GM21717 (cell line): ENCODE results near the gene MGAT2.
"Not testable (repeated sequence)": the region's sequence is repeated elsewhere in the genome, so short reads cannot be mapped to it uniquely, and the experiment has no call there.

Experiments
- ATAC-seq: cut with Tn5 transposase; IDR thresholded peaks from one replicate; pipeline ENCODE4 v1.9.1; 2021; ENCODE audit warnings: mild to moderate bottlenecking, moderate library complexity; ENCODE audit not compliant: unreplicated experiment

The MGAT2 gene

GRCh38 chr14:49612251-49612650 is 8.3 kb upstream of the MGAT2 start:
- ATAC-seq, result no peak

GRCh38 chr14:49612671-49613070 is 7.9 kb upstream of the MGAT2 start:
- no peak for ATAC-seq

- ATAC-seq, result no peak
These were observed 6.4 kb upstream of the MGAT2 start for GRCh38 chr14:49614196-49614595.

DNA sequence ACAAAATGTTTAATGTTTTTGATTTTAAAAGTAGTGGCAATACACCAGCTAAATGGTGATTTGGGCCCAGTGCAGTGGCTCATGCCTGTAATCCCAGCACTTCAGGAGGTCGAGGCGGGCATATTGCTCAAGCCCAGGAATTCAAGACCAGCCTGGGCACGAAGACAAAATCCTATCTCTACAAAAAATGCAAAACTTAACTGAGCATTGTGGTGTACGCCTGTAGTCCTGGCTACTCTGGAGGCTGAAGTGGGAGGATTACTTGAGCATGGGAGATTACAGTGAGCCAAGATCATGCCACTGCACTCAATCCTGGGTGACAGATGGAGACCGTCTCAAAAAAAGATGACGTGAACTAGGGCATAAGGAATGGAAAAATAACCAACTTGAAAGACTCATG is 4.8 kb upstream of the MGAT2 start:
- ATAC-seq, result no peak

DNA sequence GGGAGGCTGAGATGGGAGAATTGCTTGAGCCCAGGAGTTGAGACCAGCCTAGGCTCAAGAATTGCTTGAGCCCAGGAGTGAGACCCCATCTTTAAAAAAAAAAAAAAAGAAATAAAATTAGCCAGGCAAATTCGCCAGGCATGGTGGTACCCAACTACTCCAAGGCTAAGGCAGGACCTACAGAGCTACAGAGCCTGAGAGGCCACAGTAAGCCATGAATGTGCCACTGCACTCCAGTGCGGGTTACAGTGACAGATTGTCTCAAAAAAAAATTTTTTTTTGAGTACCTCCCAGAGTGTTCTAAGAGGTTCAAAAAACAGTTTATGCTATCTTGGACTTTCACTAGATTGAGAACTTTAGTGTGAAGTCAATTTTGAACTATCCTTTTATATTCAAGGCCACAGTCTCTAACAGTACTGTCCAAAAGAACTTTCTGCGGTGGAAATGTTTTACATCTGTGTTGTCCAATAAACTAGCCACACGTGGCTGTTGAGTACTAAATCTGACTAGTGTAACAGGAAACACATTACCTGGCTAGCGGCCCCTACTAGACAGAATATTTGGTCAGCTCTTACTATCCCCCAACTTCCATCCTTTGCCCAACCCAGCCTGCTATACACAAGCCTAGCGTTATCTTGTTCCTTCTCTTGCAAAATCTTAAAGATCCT is 2.6 kb upstream of the MGAT2 start:
- no peak for ATAC-seq

- ATAC-seq, result not testable (repeated sequence)
These were observed 1.3 kb upstream of the MGAT2 start for GRCh38 chr14:49619273-49619672.

- no peak for ATAC-seq
These were observed 869 bp upstream of the MGAT2 start for GRCh38 chr14:49619730-49620129.

GRCh38 chr14:49621114-49621881 is 699 bp downstream of the MGAT2 start:
- peak; percentile 23 for ATAC-seq

- no peak for ATAC-seq
These were observed 1.5 kb downstream of the MGAT2 start for GRCh38 chr14:49622022-49622607.

DNA sequence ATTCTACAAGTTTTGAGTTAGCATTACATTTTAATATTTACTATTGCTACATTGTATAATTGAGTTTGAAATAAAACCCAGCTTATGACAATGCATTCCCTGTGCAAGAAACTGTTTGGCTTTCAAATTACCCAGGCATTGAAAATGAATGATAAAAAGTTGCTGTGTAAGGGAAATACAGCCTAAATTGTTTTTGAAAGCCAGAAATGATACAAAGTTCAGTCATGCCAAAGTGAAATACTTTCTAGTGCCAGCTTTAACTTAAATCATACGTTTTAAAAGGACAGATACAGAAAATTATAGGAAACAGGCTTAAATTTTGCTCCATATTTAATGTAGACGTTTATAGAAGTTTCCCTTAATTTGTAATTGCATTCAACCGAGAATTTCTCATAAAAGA is 2.8 kb downstream of the MGAT2 start:
- no peak for ATAC-seq

DNA sequence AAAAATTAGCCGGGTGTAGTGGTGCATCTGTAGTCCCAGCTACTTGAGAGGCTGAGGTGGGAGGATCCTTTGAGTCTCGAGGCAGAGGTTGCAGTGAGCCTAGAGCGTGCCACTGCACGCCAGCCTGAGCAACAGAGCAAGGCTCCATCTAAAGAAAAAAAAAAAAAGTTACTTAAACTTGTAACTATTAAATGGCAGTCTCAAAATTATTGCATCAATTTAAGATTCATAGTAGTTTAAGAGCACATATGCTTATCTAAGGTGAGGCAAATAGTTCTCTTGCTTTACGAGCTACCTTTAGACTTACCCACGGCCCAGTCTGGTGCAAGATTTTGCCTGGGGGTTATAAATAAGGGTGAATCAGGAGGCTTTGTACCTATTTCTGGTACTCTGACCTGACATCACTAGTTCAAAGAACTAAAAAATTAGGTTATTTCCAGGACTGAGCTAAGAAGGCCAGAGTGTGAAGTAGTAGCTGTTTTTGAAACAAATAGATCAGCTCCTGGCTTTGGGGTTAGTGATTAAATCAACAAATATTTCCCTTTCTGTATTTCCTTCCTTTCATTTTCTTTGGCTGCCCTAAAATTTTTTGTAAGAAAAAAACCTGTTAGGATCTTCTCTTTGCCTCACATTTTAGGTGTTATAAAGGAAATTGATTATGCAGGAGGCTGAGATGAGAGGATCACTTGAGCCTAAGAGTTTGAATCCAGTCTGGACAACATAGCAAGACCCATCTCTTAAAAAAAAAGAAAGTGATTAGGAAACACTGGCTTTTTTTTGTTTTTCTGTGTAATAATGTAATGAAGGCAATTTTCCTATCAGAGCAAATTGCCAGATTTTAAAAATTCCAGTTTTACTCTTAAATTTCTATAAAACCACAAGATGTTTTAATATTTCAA is 3.6 kb downstream of the MGAT2 start:
- ATAC-seq, result no peak

DNA sequence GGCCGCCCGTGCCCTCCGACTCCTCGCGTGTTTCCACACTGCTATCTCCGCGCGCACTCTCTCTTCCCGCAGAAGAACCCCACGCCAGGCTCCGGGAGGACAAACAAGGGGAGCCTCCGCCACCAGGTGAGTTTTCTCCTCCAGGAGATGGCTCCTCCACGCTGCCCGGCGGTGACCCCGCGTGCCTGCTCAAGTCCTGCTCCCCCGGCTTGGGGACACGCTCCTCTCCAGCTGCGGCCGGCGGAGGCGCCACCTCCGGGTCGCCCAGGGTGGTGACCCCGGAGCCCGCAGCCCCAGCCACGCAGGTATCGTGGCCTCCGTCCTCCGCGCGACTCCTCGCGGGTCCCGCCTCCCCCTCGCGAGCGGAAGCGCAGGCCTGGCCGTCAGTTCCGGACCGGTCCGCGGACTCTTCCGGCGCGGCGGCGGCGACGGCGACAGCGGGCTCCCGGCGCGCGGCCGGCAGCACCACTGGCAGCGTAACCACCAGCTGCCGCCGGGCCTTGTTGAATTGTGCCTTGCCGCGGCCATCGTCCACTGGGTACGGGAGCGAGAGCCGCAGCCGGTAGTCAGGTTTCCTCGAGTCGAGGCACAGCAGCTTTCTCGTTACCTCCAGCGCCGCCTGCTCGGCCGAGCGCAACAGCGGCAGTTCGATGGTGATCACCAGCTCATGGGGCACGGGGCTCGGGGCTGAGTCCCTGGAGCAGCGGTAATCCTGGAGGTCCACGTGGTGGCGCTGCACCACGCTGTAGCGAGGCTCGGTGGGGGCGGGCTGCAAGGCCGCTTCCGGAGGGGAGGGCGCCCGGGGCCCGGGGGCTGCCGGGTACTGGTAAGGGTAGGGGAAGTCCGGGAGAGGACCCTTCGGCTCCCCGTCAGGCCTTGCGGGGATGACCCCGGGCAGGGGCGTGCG is 13.3 kb downstream of the MGAT2 start:
- peak; percentile 83 for ATAC-seq

DNA sequence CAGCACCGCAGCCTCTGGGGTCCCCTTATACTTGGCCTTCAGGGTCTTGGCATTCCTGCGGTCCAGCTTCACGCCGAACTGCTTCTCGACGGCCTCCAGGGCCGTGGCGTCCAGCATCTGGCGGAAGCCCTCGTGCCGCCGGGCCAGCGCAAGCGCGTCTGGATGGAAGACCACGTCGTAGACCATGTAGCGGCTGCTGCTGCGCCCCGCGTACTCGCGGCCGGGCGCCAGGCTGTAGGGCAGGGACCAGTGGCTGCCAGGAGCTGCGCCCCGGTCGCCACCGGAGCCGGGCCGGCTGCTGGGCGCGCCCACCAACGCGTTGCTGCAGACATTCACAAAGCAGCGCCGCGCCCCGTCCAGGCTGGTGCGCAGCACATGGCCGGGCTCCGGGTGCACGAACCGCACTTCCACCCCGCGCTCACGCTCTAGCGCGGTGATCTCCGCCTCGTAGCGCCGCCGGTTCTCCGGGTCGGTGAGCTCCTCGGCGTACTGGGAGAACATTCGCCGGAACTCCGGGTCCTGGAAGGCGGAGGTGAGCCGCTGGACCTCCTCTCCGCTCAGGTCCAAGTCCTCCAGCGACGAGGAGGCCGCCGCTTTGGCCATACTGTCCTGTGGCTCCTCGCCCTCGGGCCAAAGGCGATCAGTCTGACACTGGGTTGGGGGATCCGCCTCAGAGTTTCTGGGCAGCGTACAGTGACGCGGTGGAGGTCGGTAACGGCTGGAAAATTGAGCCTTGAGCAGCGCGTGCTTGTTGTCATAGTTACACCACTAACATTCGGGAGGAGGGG is 14.1 kb downstream of the MGAT2 start, which contains the start of gene DNAAF2:
Gene DNAAF2, minus strand, starts transcription at position 698 of the 788 bp plus-strand sequence. Its CDS starts 95 bp downstream, at position 603.
- peak; percentile 31 for ATAC-seq

DNA sequence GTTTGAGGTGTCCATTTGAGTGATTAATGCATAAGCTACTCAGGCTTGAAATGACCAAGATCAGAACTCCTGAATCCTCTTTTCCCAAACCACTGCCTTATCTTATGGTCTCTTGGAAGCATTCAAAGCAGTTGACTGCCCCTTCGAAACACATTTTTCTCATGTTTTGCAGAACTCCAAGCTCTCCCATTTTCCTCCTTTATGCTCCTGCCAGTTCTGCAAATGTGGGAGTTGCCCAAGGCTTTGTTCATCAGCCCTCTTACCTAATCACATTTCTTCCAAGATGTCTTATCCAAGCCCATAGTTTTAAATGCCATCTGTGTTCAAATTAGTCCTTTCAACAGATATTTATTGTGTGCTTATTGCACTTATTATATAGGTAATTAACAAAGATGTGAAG is 16.3 kb downstream of the MGAT2 start:
- ATAC-seq, result no peak

DNA sequence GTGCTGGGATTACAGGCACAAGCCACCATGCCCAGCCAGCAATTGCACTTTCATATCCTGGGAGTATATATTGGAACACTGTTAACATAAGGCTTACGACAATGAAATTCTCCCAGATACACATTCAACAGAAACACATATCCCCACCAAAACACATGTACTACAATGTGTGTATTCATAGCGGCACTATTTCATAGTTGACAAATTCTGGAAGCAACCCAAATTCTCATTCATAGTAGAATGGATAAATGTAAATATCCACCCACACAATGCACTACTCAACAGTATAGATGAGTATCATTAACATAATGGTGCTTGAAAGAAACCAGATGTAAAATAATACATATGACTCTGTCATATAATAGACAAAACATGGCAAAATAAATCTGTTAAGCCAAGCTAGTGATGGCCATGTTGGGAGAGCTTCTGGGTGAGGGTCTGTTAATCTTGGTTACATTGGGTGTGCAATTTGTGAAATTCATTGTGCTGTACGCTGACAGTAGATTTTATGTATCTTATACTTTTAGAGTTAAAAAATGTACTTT is 17.0 kb downstream of the MGAT2 start:
- no peak for ATAC-seq

GRCh38 chr14:49640540-49641417 is 20.2 kb downstream of the MGAT2 start:
- no peak for ATAC-seq

DNA sequence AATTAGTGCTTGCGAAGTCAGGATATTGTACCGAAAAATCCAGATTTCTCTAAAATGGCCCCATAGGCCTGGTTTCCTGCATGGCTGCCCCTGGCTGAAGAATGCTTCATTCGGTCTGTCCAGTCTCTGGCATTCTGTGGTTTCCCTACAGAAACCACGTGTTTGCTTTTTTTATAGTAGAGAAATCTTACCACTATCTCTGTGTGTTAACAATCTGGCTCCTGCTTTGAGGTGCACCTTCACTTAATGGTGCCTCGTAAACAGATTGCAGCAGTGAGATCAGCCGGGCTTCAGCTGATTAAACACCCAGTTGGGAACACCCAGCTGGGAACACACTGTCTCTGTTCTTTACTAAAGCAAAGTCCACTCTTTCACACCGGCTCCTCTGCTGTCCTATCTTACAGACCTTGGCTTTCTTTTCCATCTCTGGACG is 21.1 kb downstream of the MGAT2 start:
- no peak for ATAC-seq

- ATAC-seq, result no peak
These were observed 21.6 kb downstream of the MGAT2 start for GRCh38 chr14:49642163-49642562.
